HCT116 (cell line): ENCODE measurements around the gene CACNG8. TPM values are rescaled to one million over a fixed set of nuclear protein-coding genes. Genes with fewer than 3 reads are reported as not detected.

ENCODE experiments used
- ATAC-seq: fragments of 200-7000 bp; cut with Tn5 transposase; 2 replicates; pipeline ENCODE4 v1.9.1; 2020; ENCODE audit warnings: mild to moderate bottlenecking, moderate library complexity
- BruUV-seq: library from RNA; stranded (reverse); fragments of 400-500 nt; replicated peaks from 2 replicates; lab custom pipeline; 2021; lab: Mats Ljungman, UMichigan
- CTCF ChIA-PET: fragments of 300-600 bp; sonication (Branson Sonifier 250); formaldehyde crosslinking; loops from one replicate; lab custom pipeline; 2021; ENCODE audit warnings: antibody characterized with exemption; lab: Charles Lee
- POLR2A ChIA-PET: fragments of 300-600, 350-600 bp; sonication (Branson Sonifier 250); formaldehyde crosslinking; loops from one replicate; lab custom pipeline; 2021; ENCODE audit warnings: antibody characterized with exemption; lab: Charles Lee
- RAD21 ChIA-PET, 2 experiments: fragments of 300-600 bp; sonication (Branson Sonifier 250); formaldehyde crosslinking; loops; one replicate each; lab custom pipeline; 2023; ENCODE audit warnings: low total read pairs in 2 of 2; ENCODE audit not compliant: uncharacterized antibody in 2 of 2, unreplicated experiment in 2 of 2, low non-redundant PET in 1 of 2; lab: Charles Lee
- DNase-seq: peaks from one replicate; pipeline ENCODE4 v3.0.0-alpha.2; 2010; ENCODE audit warnings: low read depth, low spot score
- H2AFZ ChIP-seq: fragments of 200-600 bp; shearing (Covaris generic), sonication (generic); 2 replicates; pipeline ENCODE4 v1.6.1; 2017; ENCODE audit warnings: low read depth, mixed run types, mixed read lengths, antibody characterized with exemption, low read length; ENCODE audit not compliant: poor library complexity, severe bottlenecking
- H3K27ac ChIP-seq: 2 replicates; pipeline ENCODE4 v1.5.1; 2012; ENCODE audit warnings: low read depth, low read length
- H3K27me3 ChIP-seq: fragments of 200-600 bp; sonication (generic); 2 replicates; pipeline ENCODE4 v1.6.1; 2016; ENCODE audit warnings: mixed run types, low read length, mixed read lengths; ENCODE audit not compliant: insufficient read depth
- H3K36me3 ChIP-seq, 2 experiments: fragments of 200-500 bp in 1 of 2; fragments of 200-600 bp in 1 of 2; sonication (Bioruptor generic) in 1 of 2; sonication (generic) in 1 of 2; 2 replicates each; pipeline versions ENCODE4 v1.5.1 to v1.6.1; 2014 to 2016; ENCODE audit warnings: low read length in 2 of 2, inconsistent platforms in 1 of 2, mixed read lengths in 1 of 2, mixed run types in 1 of 2; ENCODE audit not compliant: insufficient read depth in 2 of 2, control insufficient read depth in 1 of 2
- H3K4me1 ChIP-seq, 2 experiments: fragments of 200-600 bp in 1 of 2; sonication (generic) in 1 of 2; 2 replicates each; pipeline versions ENCODE4 v1.5.1 to v1.6.1; 2012 to 2017; ENCODE audit warnings: low read length in 2 of 2, inconsistent platforms in 1 of 2, mild to moderate bottlenecking in 1 of 2, mixed read lengths in 1 of 2, mixed run types in 1 of 2, moderate library complexity in 1 of 2; ENCODE audit not compliant: insufficient read depth in 2 of 2, control insufficient read depth in 1 of 2
- H3K4me2 ChIP-seq: fragments of 200-600 bp; sonication (generic); 2 replicates; pipeline ENCODE4 v1.6.1; 2017; ENCODE audit warnings: mixed run types, low read length, mixed read lengths
- H3K4me3 ChIP-seq, 2 experiments: fragments of 200-600 bp in 1 of 2; sonication (generic) in 1 of 2; replicated peaks in 1 of 2; 2 replicates each; pipeline ENCODE4 v1.5.1; 2011 to 2016; ENCODE audit warnings: low read length in 2 of 2, control low read depth in 1 of 2, low read depth in 1 of 2, mild to moderate bottlenecking in 1 of 2, mixed read lengths in 1 of 2, mixed run types in 1 of 2
- H3K79me2 ChIP-seq: fragments of 200-600 bp; sonication (generic); 2 replicates; pipeline ENCODE4 v1.6.1; 2017; ENCODE audit warnings: mild to moderate bottlenecking, mixed run types, low read length, moderate library complexity, mixed read lengths; ENCODE audit not compliant: insufficient read depth
- H3K9ac ChIP-seq: fragments of 200-600 bp; sonication (generic); 2 replicates; pipeline ENCODE4 v1.6.1; 2016; ENCODE audit warnings: low read length, mixed read lengths
- H3K9me2 ChIP-seq: fragments of 200-600 bp; sonication (generic), shearing (Covaris generic); 2 replicates; pipeline ENCODE4 v1.6.1; 2017; ENCODE audit warnings: mixed run types, mild to moderate bottlenecking, moderate library complexity; ENCODE audit not compliant: insufficient read depth
- H3K9me3 ChIP-seq, 2 experiments: fragments of 200-500 bp in 1 of 2; fragments of 200-600 bp in 1 of 2; sonication (Bioruptor generic) in 1 of 2; sonication (generic) in 1 of 2; 2 replicates each; pipeline ENCODE4 v1.6.1; 2014 to 2017; ENCODE audit warnings: low read length in 2 of 2, mixed read lengths in 2 of 2, inconsistent platforms in 1 of 2, low read depth in 1 of 2, mild to moderate bottlenecking in 1 of 2, mixed run types in 1 of 2, moderate library complexity in 1 of 2; ENCODE audit not compliant: control insufficient read depth in 1 of 2, insufficient read depth in 1 of 2
- H4K20me1 ChIP-seq: fragments of 200-600 bp; sonication (generic), shearing (Covaris generic); 2 replicates; pipeline ENCODE4 v1.6.1; 2017; ENCODE audit warnings: mixed run types, mild to moderate bottlenecking, moderate library complexity; ENCODE audit not compliant: insufficient read depth
- CBX3 ChIP-seq: IDR thresholded peaks from 2 replicates; pipeline ENCODE4 v1.6.1; 2012; ENCODE audit warnings: low read depth
- CEBPB ChIP-seq: IDR thresholded peaks from 2 replicates; pipeline ENCODE4 v1.6.1; 2012; ENCODE audit warnings: low read depth
- EGR1 ChIP-seq: IDR thresholded peaks from 2 replicates; pipeline ENCODE4 v1.6.1; 2012; ENCODE audit warnings: low read depth
- ELF1 ChIP-seq: IDR thresholded peaks from 2 replicates; pipeline ENCODE4 v1.6.1; 2012; ENCODE audit warnings: low read depth, borderline replicate concordance
- EZH2 ChIP-seq: fragments of 200-600 bp; sonication (generic); IDR thresholded peaks from 2 replicates; pipeline ENCODE4 v1.6.1; 2017; ENCODE audit warnings: antibody characterized with exemption, mixed run types
- EZH2phosphoT487 ChIP-seq: fragments of 200-600 bp; IDR thresholded peaks from 2 replicates; pipeline ENCODE4 v1.6.1; 2018; ENCODE audit warnings: antibody characterized with exemption, borderline replicate concordance
- FOSL1 ChIP-seq: IDR thresholded peaks from 2 replicates; pipeline ENCODE4 v1.6.1; 2012; ENCODE audit warnings: low read depth
- JUND ChIP-seq: IDR thresholded peaks from 2 replicates; pipeline ENCODE4 v1.6.1; 2012
- POLR2A ChIP-seq: IDR thresholded peaks from 2 replicates; pipeline ENCODE4 v1.7.0; 2011; ENCODE audit warnings: borderline replicate concordance; ENCODE audit not compliant: insufficient read depth, insufficient read length; ENCODE audit errors: extremely low read depth
- SIN3A ChIP-seq: IDR thresholded peaks from 2 replicates; pipeline ENCODE4 v1.6.1; 2012; ENCODE audit warnings: low read depth
- YY1 ChIP-seq: IDR thresholded peaks from 2 replicates; pipeline ENCODE4 v1.6.1; 2011; ENCODE audit warnings: low read length, low read depth, moderate library complexity, mild to moderate bottlenecking; ENCODE audit not compliant: insufficient replicate concordance; ENCODE audit errors: extremely low read depth
- ZFX ChIP-seq: fragments of 450-650 bp; IDR thresholded peaks from 2 replicates; pipeline ENCODE4 v1.6.1; 2017
- intact Hi-C: fragments of 100-400 bp; cut with micrococcal nuclease; formaldehyde crosslinking; loops from 2 replicates; pipeline ENCODE4 v1.10.0; 2022
- total RNA-seq: library from RNA; stranded (reverse); gene quantifications from one replicate; pipeline ENCODE4 v1.2.1, GENCODE V29; 2021; ENCODE audit not compliant: unreplicated experiment
- TF ChIP-seq, protein P1 (sequence below): IDR thresholded peaks from 2 replicates; pipeline ENCODE4 v1.6.1; 2012
- TF ChIP-seq, protein P2 (sequence below): IDR thresholded peaks from 2 replicates; pipeline ENCODE4 v1.6.1; 2012; ENCODE audit warnings: low read depth

CACNG8 gene
- total RNA-seq, 1 experiment from 2014 or later, result 0.93 TPM

GRCh38 chr19:54021932-54022331 is 59.2 kb downstream of the CACNG8 start:
- TF ChIP-seq SIN3A (no peak), ZFX (no peak), POLR2A (no peak), CEBPB (no peak), EZH2 (no peak), CBX3 (no peak), JUND (no peak), YY1 (no peak), EGR1 (no peak), ELF1 (no peak), EZH2phosphoT487 (no peak), FOSL1 (no peak)
- TF ChIP-seq, protein P1, sequence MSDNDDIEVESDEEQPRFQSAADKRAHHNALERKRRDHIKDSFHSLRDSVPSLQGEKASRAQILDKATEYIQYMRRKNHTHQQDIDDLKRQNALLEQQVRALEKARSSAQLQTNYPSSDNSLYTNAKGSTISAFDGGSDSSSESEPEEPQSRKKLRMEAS, result no peak
- TF ChIP-seq, protein P2, sequence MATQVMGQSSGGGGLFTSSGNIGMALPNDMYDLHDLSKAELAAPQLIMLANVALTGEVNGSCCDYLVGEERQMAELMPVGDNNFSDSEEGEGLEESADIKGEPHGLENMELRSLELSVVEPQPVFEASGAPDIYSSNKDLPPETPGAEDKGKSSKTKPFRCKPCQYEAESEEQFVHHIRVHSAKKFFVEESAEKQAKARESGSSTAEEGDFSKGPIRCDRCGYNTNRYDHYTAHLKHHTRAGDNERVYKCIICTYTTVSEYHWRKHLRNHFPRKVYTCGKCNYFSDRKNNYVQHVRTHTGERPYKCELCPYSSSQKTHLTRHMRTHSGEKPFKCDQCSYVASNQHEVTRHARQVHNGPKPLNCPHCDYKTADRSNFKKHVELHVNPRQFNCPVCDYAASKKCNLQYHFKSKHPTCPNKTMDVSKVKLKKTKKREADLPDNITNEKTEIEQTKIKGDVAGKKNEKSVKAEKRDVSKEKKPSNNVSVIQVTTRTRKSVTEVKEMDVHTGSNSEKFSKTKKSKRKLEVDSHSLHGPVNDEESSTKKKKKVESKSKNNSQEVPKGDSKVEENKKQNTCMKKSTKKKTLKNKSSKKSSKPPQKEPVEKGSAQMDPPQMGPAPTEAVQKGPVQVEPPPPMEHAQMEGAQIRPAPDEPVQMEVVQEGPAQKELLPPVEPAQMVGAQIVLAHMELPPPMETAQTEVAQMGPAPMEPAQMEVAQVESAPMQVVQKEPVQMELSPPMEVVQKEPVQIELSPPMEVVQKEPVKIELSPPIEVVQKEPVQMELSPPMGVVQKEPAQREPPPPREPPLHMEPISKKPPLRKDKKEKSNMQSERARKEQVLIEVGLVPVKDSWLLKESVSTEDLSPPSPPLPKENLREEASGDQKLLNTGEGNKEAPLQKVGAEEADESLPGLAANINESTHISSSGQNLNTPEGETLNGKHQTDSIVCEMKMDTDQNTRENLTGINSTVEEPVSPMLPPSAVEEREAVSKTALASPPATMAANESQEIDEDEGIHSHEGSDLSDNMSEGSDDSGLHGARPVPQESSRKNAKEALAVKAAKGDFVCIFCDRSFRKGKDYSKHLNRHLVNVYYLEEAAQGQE, result no peak
- Histone ChIP-seq H3K9me3 (no peaks in the 10 kb centered on the region), H3K9ac (no peak overlapping the region), H3K4me2 (no peak overlapping the region), H3K27ac (no peak overlapping the region), H3K4me1 (peaks cover 12 to 25% of the 10 kb centered on the region in 2 experiments), H3K9me2 (no peaks in the 10 kb centered on the region), H3K36me3 (no peaks in the 10 kb centered on the region), H3K27me3 (no peaks in the 10 kb centered on the region), H4K20me1 (no peaks in the 10 kb centered on the region), H3K79me2 (no peaks in the 10 kb centered on the region), H3K4me3 (no peak overlapping the region), H2AFZ (no peak overlapping the region)
- ChIA-PET POLR2A (no interaction called here), RAD21 (no interaction called here), CTCF (interaction anchor here (1.1 to 2.1 kb wide), 3 partner anchors 74 to 229 kb away, joined by 3 to 7 read pairs (median 3); no protein-coding TSS in a partner anchor)
- intact Hi-C loops, result loop anchor here (5.0 kb wide), 1 partner anchor 115 kb away; the partner anchor contains the start of gene CACNG7
- no peak for ATAC-seq
- no TSS peak for BruUV-seq
- DNase-seq, result no peak
